ENCODE data around the gene TRIP4. TPM values are rescaled to one million over a fixed set of nuclear protein-coding genes. Genes with fewer than 3 reads are reported as not detected.
A peak's percentile ranks its signal among the peaks of the same experiment; 100 is the strongest.

TRIP4 gene
- total and polyA plus RNA-seq, 9 of the 15 experiments (the other 6 are each of a cell fraction or from before 2014, with no cell fraction given): 7.6 to 23.3 (median 16.7) TPM

DNA sequence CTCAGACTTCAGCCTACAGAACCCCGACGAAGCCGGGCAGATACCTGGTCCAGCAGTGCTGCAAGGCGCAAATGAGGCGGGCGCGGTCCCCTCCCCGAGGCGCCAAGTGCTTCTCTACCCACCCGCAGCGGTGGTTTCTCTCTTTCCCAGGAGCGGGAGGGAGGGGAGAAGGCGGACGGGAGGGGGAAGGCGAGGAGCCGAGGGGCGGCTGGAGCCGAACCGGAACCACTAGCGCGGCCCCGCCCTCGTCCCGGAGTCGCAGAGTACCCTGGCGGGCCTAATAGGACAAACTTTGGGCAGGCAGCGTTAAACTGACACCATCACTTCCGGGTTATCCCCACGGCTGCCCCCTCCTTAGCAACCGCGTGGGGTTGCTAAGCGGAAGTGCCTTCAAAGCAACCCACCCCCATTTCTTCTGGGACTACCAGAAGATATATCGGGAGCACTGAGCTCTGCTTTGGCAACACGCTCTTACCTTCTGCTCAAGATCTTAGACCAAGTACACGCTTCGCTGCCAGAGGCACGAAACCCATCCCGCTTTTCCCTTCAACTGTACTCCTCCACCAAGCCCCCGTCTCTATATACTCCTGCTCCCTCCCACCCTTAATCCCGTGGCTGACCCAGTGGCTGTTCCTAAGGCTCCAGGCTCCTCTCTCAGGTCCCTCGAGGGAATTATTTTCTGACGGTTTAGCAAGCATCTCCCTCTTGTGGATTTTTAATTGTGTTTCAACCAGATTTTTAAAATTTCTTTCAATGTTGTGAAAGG is 31.5 kb upstream of the TRIP4 start, which contains the start of gene CSNK1G1 (continued):
- peak; percentile 90 for TF ChIP-seq POLR2G (IDR thresholded peaks at IDR 0.05; ENCODE audit: low read depth, low read length)
- TF ChIP-seq, protein P1, sequence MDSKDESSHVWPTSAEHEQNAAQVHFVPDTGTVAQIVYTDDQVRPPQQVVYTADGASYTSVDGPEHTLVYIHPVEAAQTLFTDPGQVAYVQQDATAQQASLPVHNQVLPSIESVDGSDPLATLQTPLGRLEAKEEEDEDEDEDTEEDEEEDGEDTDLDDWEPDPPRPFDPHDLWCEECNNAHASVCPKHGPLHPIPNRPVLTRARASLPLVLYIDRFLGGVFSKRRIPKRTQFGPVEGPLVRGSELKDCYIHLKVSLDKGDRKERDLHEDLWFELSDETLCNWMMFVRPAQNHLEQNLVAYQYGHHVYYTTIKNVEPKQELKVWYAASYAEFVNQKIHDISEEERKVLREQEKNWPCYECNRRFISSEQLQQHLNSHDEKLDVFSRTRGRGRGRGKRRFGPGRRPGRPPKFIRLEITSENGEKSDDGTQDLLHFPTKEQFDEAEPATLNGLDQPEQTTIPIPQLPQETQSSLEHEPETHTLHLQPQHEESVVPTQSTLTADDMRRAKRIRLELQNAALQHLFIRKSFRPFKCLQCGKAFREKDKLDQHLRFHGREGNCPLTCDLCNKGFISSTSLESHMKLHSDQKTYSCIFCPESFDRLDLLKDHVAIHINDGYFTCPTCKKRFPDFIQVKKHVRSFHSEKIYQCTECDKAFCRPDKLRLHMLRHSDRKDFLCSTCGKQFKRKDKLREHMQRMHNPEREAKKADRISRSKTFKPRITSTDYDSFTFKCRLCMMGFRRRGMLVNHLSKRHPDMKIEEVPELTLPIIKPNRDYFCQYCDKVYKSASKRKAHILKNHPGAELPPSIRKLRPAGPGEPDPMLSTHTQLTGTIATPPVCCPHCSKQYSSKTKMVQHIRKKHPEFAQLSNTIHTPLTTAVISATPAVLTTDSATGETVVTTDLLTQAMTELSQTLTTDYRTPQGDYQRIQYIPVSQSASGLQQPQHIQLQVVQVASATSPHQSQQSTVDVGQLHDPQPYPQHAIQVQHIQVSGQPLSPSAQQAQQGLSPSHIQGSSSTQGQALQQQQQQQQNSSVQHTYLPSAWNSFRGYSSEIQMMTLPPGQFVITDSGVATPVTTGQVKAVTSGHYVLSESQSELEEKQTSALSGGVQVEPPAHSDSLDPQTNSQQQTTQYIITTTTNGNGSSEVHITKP (IDR thresholded peaks at IDR 0.05; ENCODE audit: partially characterized antibody): peak; percentile 46
- 0 out of 2 replicates have a peak, but pooled peaks have one; percentile 25 for TF ChIP-seq CEBPB (tag; IDR thresholded peaks at IDR 0.05)
- TF ChIP-seq HLTF (IDR thresholded peaks at IDR 0.05): 0 out of 2 replicates have a peak, but pooled peaks have one; percentile 16
- TF ChIP-seq FOXK2 (conservative IDR thresholded peaks at IDR 0.05 in 1 of 2, IDR thresholded peaks at IDR 0.05 in 1 of 2; ENCODE audit: low read depth in 2 of 2): peak; percentile 56 to 78; a peak in 3 of 4 replicates
- TF ChIP-seq, protein P2, sequence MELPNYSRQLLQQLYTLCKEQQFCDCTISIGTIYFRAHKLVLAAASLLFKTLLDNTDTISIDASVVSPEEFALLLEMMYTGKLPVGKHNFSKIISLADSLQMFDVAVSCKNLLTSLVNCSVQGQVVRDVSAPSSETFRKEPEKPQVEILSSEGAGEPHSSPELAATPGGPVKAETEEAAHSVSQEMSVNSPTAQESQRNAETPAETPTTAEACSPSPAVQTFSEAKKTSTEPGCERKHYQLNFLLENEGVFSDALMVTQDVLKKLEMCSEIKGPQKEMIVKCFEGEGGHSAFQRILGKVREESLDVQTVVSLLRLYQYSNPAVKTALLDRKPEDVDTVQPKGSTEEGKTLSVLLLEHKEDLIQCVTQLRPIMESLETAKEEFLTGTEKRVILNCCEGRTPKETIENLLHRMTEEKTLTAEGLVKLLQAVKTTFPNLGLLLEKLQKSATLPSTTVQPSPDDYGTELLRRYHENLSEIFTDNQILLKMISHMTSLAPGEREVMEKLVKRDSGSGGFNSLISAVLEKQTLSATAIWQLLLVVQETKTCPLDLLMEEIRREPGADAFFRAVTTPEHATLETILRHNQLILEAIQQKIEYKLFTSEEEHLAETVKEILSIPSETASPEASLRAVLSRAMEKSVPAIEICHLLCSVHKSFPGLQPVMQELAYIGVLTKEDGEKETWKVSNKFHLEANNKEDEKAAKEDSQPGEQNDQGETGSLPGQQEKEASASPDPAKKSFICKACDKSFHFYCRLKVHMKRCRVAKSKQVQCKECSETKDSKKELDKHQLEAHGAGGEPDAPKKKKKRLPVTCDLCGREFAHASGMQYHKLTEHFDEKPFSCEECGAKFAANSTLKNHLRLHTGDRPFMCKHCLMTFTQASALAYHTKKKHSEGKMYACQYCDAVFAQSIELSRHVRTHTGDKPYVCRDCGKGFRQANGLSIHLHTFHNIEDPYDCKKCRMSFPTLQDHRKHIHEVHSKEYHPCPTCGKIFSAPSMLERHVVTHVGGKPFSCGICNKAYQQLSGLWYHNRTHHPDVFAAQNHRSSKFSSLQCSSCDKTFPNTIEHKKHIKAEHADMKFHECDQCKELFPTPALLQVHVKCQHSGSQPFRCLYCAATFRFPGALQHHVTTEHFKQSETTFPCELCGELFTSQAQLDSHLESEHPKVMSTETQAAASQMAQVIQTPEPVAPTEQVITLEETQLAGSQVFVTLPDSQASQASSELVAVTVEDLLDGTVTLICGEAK (IDR thresholded peaks at IDR 0.05): peak; percentile 97
- TF ChIP-seq, protein P2 (CRISPR knock-in tag; IDR thresholded peaks at IDR 0.05): no peak
- TF ChIP-seq, protein P3, sequence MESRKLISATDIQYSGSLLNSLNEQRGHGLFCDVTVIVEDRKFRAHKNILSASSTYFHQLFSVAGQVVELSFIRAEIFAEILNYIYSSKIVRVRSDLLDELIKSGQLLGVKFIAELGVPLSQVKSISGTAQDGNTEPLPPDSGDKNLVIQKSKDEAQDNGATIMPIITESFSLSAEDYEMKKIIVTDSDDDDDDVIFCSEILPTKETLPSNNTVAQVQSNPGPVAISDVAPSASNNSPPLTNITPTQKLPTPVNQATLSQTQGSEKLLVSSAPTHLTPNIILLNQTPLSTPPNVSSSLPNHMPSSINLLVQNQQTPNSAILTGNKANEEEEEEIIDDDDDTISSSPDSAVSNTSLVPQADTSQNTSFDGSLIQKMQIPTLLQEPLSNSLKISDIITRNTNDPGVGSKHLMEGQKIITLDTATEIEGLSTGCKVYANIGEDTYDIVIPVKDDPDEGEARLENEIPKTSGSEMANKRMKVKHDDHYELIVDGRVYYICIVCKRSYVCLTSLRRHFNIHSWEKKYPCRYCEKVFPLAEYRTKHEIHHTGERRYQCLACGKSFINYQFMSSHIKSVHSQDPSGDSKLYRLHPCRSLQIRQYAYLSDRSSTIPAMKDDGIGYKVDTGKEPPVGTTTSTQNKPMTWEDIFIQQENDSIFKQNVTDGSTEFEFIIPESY (CRISPR knock-in tag; IDR thresholded peaks at IDR 0.05): 0 out of 2 replicates have a peak, but pooled peaks have one; percentile 10
- TF ChIP-seq SP1 (CRISPR knock-in tag; IDR thresholded peaks at IDR 0.05): peak; percentile 53
- TF ChIP-seq POLR2A (conservative IDR thresholded peaks at IDR 0.05): peak; percentile 74
- TF ChIP-seq GABPA (tag; conservative IDR thresholded peaks at IDR 0.05; ENCODE audit: low read depth): peak; percentile 99
- TF ChIP-seq ELF2 (CRISPR knock-in tag; IDR thresholded peaks at IDR 0.05): peak; percentile 95
- 0 out of 2 replicates have a peak, but pooled peaks have one; percentile 38 for TF ChIP-seq SREBF1 (IDR thresholded peaks at IDR 0.05; ENCODE audit: borderline replicate concordance, low read depth, low read length)

All from K562 (cell line).